ENCODE data around the gene GPR157. TPM values are rescaled to one million over a fixed set of nuclear protein-coding genes. Genes with fewer than 3 reads are reported as not detected.
"Not testable (repeated sequence)": the region's sequence is repeated elsewhere in the genome, so short reads cannot be mapped to it uniquely, and the experiment has no call there.

GPR157 gene
- total and polyA plus RNA-seq, 9 donors: 1.0 to 2.6 (median 1.3) TPM

- no peak overlapping the region for H3K27ac ChIP-seq (ENCODE audit: low read length)
- 88% methylated on average over 4 of the region's 9 CpGs for WGBS (ENCODE audit: insufficient coverage)
- H3K4me1 ChIP-seq (ENCODE audit: control insufficient read depth, insufficient read depth, low read length): no peaks in the 10 kb centered on the region
These were observed 33.1 kb upstream of the GPR157 start for GRCh38 chr1:9161963-9162362.

DNA sequence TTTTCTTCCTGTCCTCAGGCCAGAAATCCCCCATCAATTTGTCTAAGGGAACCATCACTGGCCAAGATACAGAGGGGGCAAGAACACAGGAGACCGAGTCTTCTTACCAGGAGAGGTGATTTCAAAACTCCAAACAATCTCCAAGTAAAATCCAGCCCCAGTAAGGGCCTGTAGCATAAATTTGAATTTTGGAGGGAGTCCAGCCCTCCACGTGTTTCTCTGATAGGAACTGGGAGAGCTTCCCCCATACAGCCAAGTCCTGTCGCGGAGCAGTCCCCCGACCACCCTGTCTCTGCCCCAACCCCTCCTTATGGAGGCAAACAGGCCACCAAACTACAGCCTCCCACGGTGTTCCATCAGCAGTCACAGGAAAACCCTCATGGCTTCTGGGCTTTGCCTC is 32.4 kb upstream of the GPR157 start:
- DNase-seq: no peak
- Histone ChIP-seq H3K27ac (ENCODE audit: low read length) (no peak overlapping the region), H3K4me1 (ENCODE audit: control insufficient read depth, insufficient read depth, low read length) (no peaks in the 10 kb centered on the region), H3K9me3 (replicated peaks; ENCODE audit: control insufficient read depth, low read depth, low read length) (no peaks in the 10 kb centered on the region), H3K36me3 (ENCODE audit: control insufficient read depth, insufficient read depth, low read length) (no peaks in the 10 kb centered on the region), H3K4me3 (ENCODE audit: low read length) (no peak overlapping the region), H3K27me3 (ENCODE audit: control insufficient read depth, insufficient read depth, low read length) (peaks cover 4% of the 10 kb centered on the region)
- 36% methylated on average over 5 of the region's 6 CpGs for WGBS (ENCODE audit: insufficient coverage)

More at GRCh38 chr1:9161963-9162362, 33.1 kb upstream of the GPR157 start:
- no peak for DNase-seq
- H3K36me3 ChIP-seq (ENCODE audit: control insufficient read depth, insufficient read depth, low read length): no peaks in the 10 kb centered on the region
- H3K9me3 ChIP-seq (replicated peaks; ENCODE audit: control insufficient read depth, low read depth, low read length): no peaks in the 10 kb centered on the region
- peaks cover 7% of the 10 kb centered on the region for H3K27me3 ChIP-seq (ENCODE audit: control insufficient read depth, insufficient read depth, low read length)
- H3K4me3 ChIP-seq (ENCODE audit: low read length): no peak overlapping the region

DNA sequence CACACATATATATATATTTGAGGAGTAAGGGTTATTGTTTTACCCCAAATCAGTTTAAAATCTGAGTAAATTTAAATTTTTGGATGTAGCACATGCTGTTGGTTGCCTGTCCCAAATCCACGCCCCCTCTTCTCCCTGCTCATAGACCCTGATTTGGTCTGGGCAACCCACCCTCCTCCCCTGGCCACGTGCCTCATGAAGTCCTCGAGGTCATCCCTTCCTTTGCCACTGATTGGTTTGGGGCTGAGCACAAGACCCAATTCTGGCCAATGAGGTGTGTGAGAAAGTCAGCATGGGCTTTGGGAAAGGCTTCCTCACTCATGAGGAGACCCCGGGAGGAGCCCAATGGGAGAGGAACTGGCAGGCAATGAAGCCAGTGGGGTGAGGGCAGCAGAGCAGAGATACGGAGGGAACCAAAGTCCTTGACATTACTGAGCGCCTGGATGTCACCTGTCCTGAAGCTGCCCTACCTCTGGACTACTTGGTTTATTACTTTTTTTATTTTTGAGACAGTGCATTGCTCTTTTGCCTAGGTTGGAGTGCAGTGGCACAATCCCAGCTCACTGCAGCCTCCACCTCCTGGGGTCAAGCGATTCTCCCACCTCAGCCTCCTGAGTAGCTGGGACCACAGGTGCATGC is 31.3 kb upstream of the GPR157 start:
- Histone ChIP-seq H3K27ac (ENCODE audit: low read length) (no peak overlapping the region), H3K4me1 (ENCODE audit: control insufficient read depth, insufficient read depth, low read length) (no peaks in the 10 kb centered on the region), H3K9me3 (replicated peaks; ENCODE audit: control insufficient read depth, low read depth, low read length) (no peaks in the 10 kb centered on the region), H3K36me3 (ENCODE audit: control insufficient read depth, insufficient read depth, low read length) (no peaks in the 10 kb centered on the region), H3K27me3 (ENCODE audit: control insufficient read depth, insufficient read depth, low read length) (peaks cover 4% of the 10 kb centered on the region), H3K4me3 (ENCODE audit: low read length) (no peak overlapping the region)
- no peak for DNase-seq
- whole genome bisulfite sequencing (ENCODE audit: insufficient coverage): 72% methylated on average over 4 of the region's 7 CpGs

DNA sequence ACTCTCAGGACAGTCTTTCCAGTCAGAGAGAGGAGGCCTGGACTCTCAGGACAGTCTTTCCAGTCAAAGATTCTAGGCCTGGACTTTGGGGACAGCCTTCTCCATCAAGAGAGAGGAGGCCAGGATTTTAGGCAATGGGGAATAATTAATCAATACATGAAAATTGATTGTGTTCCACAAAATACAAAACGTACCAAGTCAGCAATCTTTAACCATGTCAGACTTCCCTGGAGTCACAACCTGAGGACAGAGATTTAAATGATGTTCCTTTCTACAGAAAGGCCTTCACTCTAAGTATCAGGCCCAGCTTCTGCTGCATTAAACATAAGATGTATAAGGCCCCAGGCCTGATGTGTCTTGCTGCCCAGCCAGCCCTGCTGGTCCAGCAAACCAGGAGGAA is 27.0 kb upstream of the GPR157 start:
- H3K9me3 ChIP-seq (replicated peaks; ENCODE audit: control insufficient read depth, low read depth, low read length): no peaks in the 10 kb centered on the region
- no peak overlapping the region for H3K4me3 ChIP-seq (ENCODE audit: low read length)
- WGBS (ENCODE audit: insufficient coverage): no CpG with 5 or more reads among the region's 1 CpG
- no peak overlapping the region for H3K27ac ChIP-seq (ENCODE audit: low read length)
- DNase-seq: no peak
- peaks cover 4% of the 10 kb centered on the region for H3K27me3 ChIP-seq (ENCODE audit: control insufficient read depth, insufficient read depth, low read length)
- H3K36me3 ChIP-seq (ENCODE audit: control insufficient read depth, insufficient read depth, low read length): no peaks in the 10 kb centered on the region
- H3K4me1 ChIP-seq (ENCODE audit: control insufficient read depth, insufficient read depth, low read length): peaks cover 14% of the 10 kb centered on the region

- DNase-seq; H3K4me3 ChIP-seq (ENCODE audit: low read length); H3K27me3 ChIP-seq (ENCODE audit: control insufficient read depth, insufficient read depth, low read length); H3K9me3 ChIP-seq (replicated peaks; ENCODE audit: control insufficient read depth, low read depth, low read length); H3K27ac ChIP-seq (ENCODE audit: low read length); H3K36me3 ChIP-seq (ENCODE audit: control insufficient read depth, insufficient read depth, low read length): not testable (repeated sequence)
- peaks cover 18% of the 10 kb centered on the region for H3K4me1 ChIP-seq (ENCODE audit: control insufficient read depth, insufficient read depth, low read length)
These were observed 26.5 kb upstream of the GPR157 start for GRCh38 chr1:9155405-9155804.

DNA sequence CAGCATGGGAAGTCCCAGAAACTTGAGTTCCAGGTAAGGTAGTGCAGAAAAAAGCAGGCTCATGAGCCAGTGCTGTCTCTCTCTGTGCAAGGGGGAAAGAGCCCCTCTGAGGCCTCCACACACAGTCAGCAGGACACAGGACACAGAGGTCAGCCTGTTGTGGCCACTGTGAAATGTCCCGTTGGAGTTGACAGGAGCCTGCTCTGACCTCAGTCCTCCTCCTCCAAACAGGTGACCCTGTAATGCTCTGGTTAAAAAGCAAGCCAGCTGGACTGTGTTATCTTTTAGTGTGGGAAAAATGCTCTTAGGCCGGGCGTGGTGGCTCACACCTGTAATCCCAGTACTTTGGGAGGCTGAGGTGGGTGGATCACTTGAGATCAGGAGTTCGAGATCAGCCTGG is 24.2 kb upstream of the GPR157 start:
- Histone ChIP-seq H3K4me3 (ENCODE audit: low read length) (no peak overlapping the region), H3K9me3 (replicated peaks; ENCODE audit: control insufficient read depth, low read depth, low read length) (no peaks in the 10 kb centered on the region), H3K4me1 (ENCODE audit: control insufficient read depth, insufficient read depth, low read length) (peaks cover 32% of the 10 kb centered on the region), H3K36me3 (ENCODE audit: control insufficient read depth, insufficient read depth, low read length) (no peaks in the 10 kb centered on the region), H3K27me3 (ENCODE audit: control insufficient read depth, insufficient read depth, low read length) (no peaks in the 10 kb centered on the region), H3K27ac (ENCODE audit: low read length) (no peak overlapping the region)
- DNase-seq: no peak
- WGBS (ENCODE audit: insufficient coverage): no CpG with 5 or more reads among the region's 4 CpGs

DNA sequence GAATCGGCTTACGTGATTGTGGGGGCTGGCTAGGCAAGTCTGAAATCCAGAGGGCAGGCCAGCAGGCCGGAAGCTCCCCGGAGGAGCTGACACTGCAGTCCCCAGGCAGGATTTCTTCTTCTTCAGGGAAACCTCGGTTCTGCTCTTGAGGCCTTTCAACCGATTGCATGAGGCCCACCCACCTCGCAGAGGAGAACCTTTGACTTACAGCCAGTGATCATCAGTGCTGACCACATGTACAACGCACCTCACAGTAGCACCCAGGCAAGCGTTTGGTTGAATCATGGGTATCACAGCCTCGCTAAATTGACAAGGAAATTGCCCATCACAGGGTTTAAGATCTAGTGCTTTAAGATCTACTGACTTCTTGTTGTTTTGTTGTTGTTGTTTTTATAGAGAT is 23.6 kb upstream of the GPR157 start:
- Histone ChIP-seq H3K36me3 (ENCODE audit: control insufficient read depth, insufficient read depth, low read length) (no peaks in the 10 kb centered on the region), H3K4me3 (ENCODE audit: low read length) (no peak overlapping the region), H3K4me1 (ENCODE audit: control insufficient read depth, insufficient read depth, low read length) (peaks cover 32% of the 10 kb centered on the region), H3K27me3 (ENCODE audit: control insufficient read depth, insufficient read depth, low read length) (no peaks in the 10 kb centered on the region), H3K27ac (ENCODE audit: low read length) (no peak overlapping the region), H3K9me3 (replicated peaks; ENCODE audit: control insufficient read depth, low read depth, low read length) (no peaks in the 10 kb centered on the region)
- DNase-seq: no peak
- WGBS (ENCODE audit: insufficient coverage): 67% methylated on average over 8 of the region's 10 CpGs

DNA sequence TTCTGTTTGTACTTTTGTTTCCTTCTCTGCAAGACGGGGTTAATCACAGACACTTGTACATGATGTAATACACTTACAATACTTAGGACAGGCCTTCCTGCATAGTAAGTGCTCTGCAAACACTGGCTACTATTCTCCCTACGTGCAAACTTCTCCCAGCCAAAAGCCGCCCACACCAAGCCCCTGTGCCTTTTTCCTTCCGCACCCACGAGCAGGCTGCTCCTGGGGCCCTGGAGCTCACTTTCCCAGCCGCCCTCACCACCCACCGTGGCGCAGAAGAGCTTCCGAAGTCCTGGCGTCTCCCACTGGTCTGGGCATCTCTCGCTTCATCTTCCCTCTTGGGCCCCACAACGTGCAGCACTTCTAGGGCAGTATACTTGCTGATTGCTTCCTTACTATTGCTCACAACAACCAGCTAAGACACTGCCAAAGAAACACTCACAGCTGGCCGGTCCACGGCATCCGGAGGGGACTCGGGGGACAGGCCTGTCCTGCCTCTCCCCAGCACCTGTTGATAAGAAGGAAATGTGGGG is 22.5 kb upstream of the GPR157 start:
- H3K9me3 ChIP-seq (replicated peaks; ENCODE audit: control insufficient read depth, low read depth, low read length): no peaks in the 10 kb centered on the region
- H3K36me3 ChIP-seq (ENCODE audit: control insufficient read depth, insufficient read depth, low read length): no peaks in the 10 kb centered on the region
- H3K4me3 ChIP-seq (ENCODE audit: low read length): peak overlapping the region; percentile 17
- peak overlapping the region; percentile 97 for H3K27ac ChIP-seq (ENCODE audit: low read length)
- no peaks in the 10 kb centered on the region for H3K27me3 ChIP-seq (ENCODE audit: control insufficient read depth, insufficient read depth, low read length)
- DNase-seq: peak; percentile 95
- peaks cover 32% of the 10 kb centered on the region for H3K4me1 ChIP-seq (ENCODE audit: control insufficient read depth, insufficient read depth, low read length)
- 14% methylated on average over 13 of the region's 16 CpGs for WGBS (ENCODE audit: insufficient coverage)

GRCh38 chr1:9150582-9151327 is 21.9 kb upstream of the GPR157 start:
- Histone ChIP-seq H3K27ac (ENCODE audit: low read length) (peak overlapping the region; percentile 97), H3K4me1 (ENCODE audit: control insufficient read depth, insufficient read depth, low read length) (peaks cover 32% of the 10 kb centered on the region), H3K9me3 (replicated peaks; ENCODE audit: control insufficient read depth, low read depth, low read length) (no peaks in the 10 kb centered on the region), H3K27me3 (ENCODE audit: control insufficient read depth, insufficient read depth, low read length) (no peaks in the 10 kb centered on the region), H3K36me3 (ENCODE audit: control insufficient read depth, insufficient read depth, low read length) (no peaks in the 10 kb centered on the region), H3K4me3 (ENCODE audit: low read length) (no peak overlapping the region)
- WGBS (ENCODE audit: insufficient coverage): 27% methylated on average over 9 of the region's 16 CpGs
- DNase-seq: peak; percentile 96

- Histone ChIP-seq H3K4me1 (ENCODE audit: control insufficient read depth, insufficient read depth, low read length) (peaks cover 32% of the 10 kb centered on the region), H3K36me3 (ENCODE audit: control insufficient read depth, insufficient read depth, low read length) (no peaks in the 10 kb centered on the region), H3K27ac (ENCODE audit: low read length) (peak overlapping the region; percentile 97), H3K27me3 (ENCODE audit: control insufficient read depth, insufficient read depth, low read length) (no peaks in the 10 kb centered on the region), H3K9me3 (replicated peaks; ENCODE audit: control insufficient read depth, low read depth, low read length) (no peaks in the 10 kb centered on the region), H3K4me3 (ENCODE audit: low read length) (no peak overlapping the region)
- peak; percentile 83 for DNase-seq
- WGBS (ENCODE audit: insufficient coverage): 46% methylated on average over 14 of the region's 17 CpGs
These were observed 21.1 kb upstream of the GPR157 start for GRCh38 chr1:9149837-9150581.

Data from muscle of leg (tissue), 11 donors.